Memory B cell (primary cell): ENCODE measurements around the gene RTN4.

ENCODE experiments used
- ATAC-seq: fragments of 150-1000 bp; cut with Tn5 transposase; 2 replicates; pipeline ENCODE4 v1.10.0; 2021; ENCODE audit warnings: low read depth, mild to moderate bottlenecking, moderate library complexity
- DNase-seq, 2 donors: peaks; one replicate each; pipeline ENCODE4 v3.0.0; 2022; ENCODE audit warnings: low spot score in 2 of 2
- H3K27ac Mint-ChIP-seq: one replicate; pipeline ENCODE4 v1.8.0; 2022; ENCODE audit warnings: mild to moderate bottlenecking, moderate library complexity, mixed read lengths
- H3K27me3 Mint-ChIP-seq: one replicate; pipeline ENCODE4 v1.8.0; 2022; ENCODE audit warnings: mixed read lengths
- H3K36me3 Mint-ChIP-seq: one replicate; pipeline ENCODE4 v1.8.0; 2022; ENCODE audit warnings: mild to moderate bottlenecking, mixed read lengths
- H3K4me1 Mint-ChIP-seq: one replicate; pipeline ENCODE4 v1.8.0; 2022; ENCODE audit warnings: mixed read lengths
- H3K4me3 Mint-ChIP-seq: one replicate; pipeline ENCODE4 v1.8.0; 2022; ENCODE audit warnings: mild to moderate bottlenecking, moderate library complexity, mixed read lengths
- H3K9me3 Mint-ChIP-seq: one replicate; pipeline ENCODE4 v1.8.0; 2022; ENCODE audit warnings: mixed read lengths

RTN4 gene

DNA sequence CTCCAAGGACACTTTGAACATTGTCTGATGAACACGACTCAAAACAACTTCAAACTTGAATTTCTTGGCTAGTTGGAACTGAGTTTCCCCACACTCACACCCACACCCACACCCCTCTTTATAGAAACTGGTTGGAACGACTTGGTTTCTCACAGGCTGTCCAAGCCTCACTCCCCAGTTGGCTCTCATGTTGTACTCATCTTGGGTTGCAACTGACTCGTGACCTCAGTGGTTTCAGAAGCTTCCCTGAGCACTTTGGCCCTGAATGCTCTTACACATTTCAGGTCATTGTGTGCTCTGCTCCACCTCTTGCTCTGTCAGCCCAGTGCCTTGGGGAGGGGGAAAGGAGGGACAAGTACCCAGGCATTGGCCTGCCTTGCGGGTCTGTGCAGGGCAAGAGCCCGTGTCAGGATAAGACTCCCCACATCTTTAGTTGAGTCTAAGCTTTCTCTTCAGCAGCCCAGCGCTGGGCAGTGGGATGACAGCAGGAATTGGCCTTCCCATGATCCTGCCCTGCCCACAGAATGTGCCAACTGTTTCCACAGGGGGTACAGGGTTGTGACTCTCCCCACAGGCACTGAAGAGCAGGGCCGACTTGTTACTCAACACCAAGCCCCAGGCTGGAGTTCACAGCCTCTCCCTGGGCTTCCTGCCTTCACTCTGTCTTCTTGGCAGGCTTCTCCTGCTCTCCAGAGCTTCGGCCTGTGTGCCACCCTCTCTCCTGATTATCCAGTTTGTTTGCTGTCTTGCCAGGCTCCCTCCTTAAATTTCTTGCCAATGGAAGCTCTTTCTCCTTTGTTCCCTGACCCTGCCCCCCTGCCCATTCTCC lies 104.6 kb downstream of the RTN4 start:
- H3K27me3 Mint-ChIP-seq: no peaks in the 10 kb centered on the region
- DNase-seq (no peak), ATAC-seq (no peak)
- H3K4me1 Mint-ChIP-seq: no peaks in the 10 kb centered on the region
- H3K9me3 Mint-ChIP-seq: no peaks in the 10 kb centered on the region
- no peak overlapping the region for H3K4me3 Mint-ChIP-seq
- H3K27ac Mint-ChIP-seq: no peak overlapping the region
- peaks cover 9% of the 10 kb centered on the region for H3K36me3 Mint-ChIP-seq

DNA sequence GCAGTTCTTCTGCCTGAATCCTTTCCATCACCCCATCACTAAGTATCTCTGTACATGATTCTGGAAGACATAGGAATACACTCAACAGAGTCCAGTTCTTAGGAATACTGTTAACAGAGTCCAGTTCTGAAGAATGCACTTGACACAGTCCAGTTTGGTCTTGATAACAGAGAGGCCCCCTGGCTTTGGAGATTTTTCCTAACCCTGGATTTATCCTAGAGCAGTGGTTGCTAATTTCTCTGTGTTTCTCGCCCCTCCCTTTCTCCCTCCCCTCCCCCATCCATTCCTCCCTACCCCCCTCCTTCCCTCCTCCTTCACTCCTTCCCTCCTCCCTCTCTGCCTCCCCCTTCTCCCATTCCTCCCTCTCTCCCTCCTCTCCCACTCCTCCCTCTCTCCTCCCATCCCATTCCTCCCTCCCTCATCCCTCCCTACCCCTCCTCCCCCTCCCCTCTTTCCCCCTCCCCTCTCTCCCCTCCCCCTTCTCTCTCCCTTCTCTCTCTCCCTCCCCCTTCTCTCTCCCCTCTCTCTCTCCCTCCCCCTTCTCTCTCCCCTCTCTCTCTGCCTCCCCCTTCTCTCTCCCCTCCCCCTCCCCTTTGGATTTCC lies 105.4 kb downstream of the RTN4 start:
- ATAC-seq (no peak), DNase-seq (no peak)
- H3K36me3 Mint-ChIP-seq: peaks cover 8% of the 10 kb centered on the region
- no peak overlapping the region for H3K27ac Mint-ChIP-seq
- H3K9me3 Mint-ChIP-seq: no peaks in the 10 kb centered on the region
- H3K4me3 Mint-ChIP-seq: no peak overlapping the region
- H3K4me1 Mint-ChIP-seq: no peaks in the 10 kb centered on the region
- no peaks in the 10 kb centered on the region for H3K27me3 Mint-ChIP-seq

DNA sequence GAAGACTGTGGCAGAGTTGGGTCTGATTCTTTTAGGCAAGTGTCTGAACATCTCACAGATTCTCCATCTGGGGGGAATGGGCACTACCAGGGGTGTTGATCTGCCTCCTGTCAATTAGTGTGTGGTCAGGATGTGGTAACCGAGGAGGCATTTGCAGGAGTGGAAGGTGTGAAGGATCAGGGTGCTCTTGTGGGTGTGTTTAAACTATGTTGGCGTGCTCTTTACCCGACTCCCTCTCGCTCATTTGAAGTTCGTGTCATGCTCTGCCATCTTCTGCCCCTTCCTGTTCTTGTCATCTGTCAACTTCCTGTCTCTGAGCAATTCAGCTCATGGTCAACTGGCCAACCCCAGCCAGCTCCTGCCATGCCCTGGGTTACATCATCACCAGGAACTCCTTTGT lies 107.9 kb downstream of the RTN4 start:
- H3K27me3 Mint-ChIP-seq: no peaks in the 10 kb centered on the region
- ATAC-seq (no peak), DNase-seq (no peak)
- peaks cover 8% of the 10 kb centered on the region for H3K36me3 Mint-ChIP-seq
- no peak overlapping the region for H3K4me3 Mint-ChIP-seq
- H3K4me1 Mint-ChIP-seq: no peaks in the 10 kb centered on the region
- H3K9me3 Mint-ChIP-seq: peaks cover 5% of the 10 kb centered on the region
- no peak overlapping the region for H3K27ac Mint-ChIP-seq

DNA sequence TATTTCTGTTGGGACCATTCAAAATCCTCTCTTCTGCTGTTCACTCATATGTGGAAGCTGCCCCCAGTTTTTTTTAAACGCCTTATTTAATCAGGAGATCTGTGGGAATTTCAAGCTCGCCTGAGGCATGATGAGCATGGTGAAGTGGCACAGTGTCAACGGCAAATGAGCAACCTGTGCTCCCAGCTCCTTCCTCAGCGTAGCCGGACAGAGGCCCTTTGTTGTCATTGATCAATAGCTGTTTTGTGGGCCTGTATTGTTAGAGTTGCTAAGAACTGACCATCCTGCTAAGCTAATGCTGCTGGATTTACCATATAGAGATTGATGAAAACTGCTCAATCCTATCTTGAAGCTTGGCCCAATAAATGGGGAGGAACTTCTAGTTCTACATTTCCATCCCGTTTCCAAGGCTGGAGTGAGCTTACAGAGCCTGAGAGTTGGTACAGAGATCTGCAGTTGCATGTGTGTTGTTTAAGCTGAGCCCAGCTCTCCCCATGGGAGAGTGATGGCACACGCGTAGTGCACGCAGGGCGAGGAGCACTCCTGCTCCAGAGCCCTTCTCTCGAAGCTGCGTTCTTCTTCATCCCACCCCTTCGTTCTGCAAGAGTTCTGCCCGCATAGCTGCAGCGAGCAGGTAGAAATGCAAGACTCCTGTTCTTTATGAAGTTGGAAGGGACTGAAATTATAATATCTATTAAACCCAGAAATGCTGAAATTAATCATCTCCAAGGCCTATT lies 108.8 kb downstream of the RTN4 start:
- ATAC-seq (no peak), DNase-seq (no peak)
- H3K27ac Mint-ChIP-seq: no peak overlapping the region
- no peaks in the 10 kb centered on the region for H3K27me3 Mint-ChIP-seq
- peaks cover 5% of the 10 kb centered on the region for H3K9me3 Mint-ChIP-seq
- H3K4me3 Mint-ChIP-seq: no peak overlapping the region
- H3K4me1 Mint-ChIP-seq: no peaks in the 10 kb centered on the region
- H3K36me3 Mint-ChIP-seq: peaks cover 7% of the 10 kb centered on the region

DNA sequence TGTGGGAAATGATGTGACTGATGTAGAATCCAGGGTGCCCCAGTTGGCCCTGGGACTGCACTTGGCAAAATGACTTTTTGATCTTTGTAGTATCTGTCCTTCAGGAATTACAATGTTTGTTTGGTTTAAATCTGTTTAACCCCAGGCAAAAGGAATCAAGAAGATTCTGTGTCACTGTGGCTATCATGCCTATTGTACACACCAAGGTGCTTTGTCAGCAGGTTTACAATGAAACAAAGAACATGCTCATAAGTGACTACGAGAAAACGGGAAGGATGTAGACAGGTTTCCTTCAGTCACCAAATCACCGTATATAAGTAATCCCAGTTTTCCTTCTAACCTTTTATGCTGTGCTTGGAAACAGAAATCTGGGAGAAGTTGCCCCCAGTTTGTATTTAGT lies 109.5 kb downstream of the RTN4 start:
- Mint-ChIP-seq H3K27ac (no peak overlapping the region), H3K4me3 (no peak overlapping the region), H3K4me1 (no peaks in the 10 kb centered on the region), H3K36me3 (peaks cover 7% of the 10 kb centered on the region), H3K27me3 (no peaks in the 10 kb centered on the region), H3K9me3 (peaks cover 5% of the 10 kb centered on the region)
- ATAC-seq (no peak), DNase-seq (no peak)

DNA sequence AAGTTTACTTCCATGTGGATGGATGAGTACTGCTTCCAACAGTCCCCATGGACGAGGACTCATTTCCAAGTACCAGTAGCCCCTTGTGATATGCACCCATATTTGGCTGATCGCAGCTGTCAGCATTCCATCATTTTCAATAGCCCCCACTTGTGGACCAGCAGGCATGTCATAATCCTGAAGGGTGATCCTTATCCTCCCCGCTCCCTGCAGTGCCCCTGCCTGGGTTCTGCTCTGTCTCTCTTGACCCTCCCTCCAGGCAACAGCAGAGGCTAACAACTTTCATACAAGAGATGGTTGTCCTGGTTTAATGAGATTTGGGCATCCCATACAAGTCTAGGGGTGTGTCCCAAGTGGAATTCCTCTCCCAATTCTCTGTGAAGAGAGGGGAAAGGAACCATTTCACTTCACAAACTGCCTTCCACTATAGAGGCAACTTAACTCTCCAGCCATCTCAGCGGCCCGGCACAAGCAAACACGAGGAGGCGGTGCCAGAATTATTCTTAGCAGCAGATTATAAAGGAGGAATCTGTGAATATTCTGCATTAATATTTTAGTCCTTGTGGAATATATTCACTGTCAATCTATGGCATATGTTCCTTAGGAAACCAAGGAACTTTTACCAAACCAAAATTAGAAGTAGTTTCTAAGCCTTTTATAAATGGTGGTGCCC lies 110.7 kb downstream of the RTN4 start:
- Mint-ChIP-seq H3K4me3 (no peak overlapping the region), H3K9me3 (peaks cover 5% of the 10 kb centered on the region), H3K4me1 (no peaks in the 10 kb centered on the region), H3K27ac (no peak overlapping the region), H3K36me3 (peaks cover 7% of the 10 kb centered on the region), H3K27me3 (no peaks in the 10 kb centered on the region)
- ATAC-seq: no peak
- DNase-seq: no peak

DNA sequence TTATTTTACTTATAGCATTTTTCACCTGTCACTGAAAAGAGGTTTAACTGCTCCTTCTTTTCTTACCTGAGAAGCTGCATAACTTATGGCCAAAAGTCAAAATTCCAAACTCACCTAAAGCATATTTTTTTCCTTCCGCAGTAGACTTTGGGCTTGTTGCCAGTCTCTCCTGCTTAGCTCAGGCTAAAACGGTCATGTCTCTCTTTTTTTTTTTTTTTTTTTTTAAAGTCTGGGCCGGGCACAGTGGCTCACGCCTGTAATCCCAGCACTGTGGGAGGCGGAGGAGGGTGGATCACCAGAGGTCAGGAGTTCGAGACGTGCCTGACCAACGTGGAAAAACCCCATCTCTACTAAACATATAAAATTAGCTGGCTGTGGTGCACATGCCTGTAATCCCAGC lies 113.5 kb downstream of the RTN4 start:
- no peak overlapping the region for H3K27ac Mint-ChIP-seq
- DNase-seq: no peak
- peaks cover 11% of the 10 kb centered on the region for H3K36me3 Mint-ChIP-seq
- H3K9me3 Mint-ChIP-seq: peaks cover 5% of the 10 kb centered on the region
- H3K4me1 Mint-ChIP-seq: no peaks in the 10 kb centered on the region
- H3K4me3 Mint-ChIP-seq: no peak overlapping the region
- no peak for ATAC-seq
- H3K27me3 Mint-ChIP-seq: no peaks in the 10 kb centered on the region

DNA sequence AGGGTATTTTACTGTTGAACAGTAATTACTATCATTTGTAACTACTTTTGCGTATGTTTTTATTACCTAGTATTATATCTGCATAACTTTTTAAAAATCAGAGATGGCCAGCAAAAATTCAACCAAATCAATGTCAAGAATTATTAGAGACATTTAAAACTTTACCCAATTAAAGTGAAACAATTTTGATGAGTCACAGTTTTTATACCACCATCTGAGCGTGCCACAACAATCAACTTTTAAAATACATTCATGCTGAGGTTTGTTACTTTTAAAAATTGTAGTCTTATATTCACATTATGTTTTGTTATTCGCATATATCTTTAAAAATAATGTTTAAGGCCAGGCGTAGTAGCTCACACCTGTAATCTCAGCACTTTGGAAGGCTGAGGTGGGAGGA lies 114.9 kb downstream of the RTN4 start:
- no peak overlapping the region for H3K27ac Mint-ChIP-seq
- peaks cover 5% of the 10 kb centered on the region for H3K9me3 Mint-ChIP-seq
- DNase-seq (no peak), ATAC-seq (no peak)
- H3K4me3 Mint-ChIP-seq: no peak overlapping the region
- H3K36me3 Mint-ChIP-seq: peaks cover 9% of the 10 kb centered on the region
- H3K27me3 Mint-ChIP-seq: no peaks in the 10 kb centered on the region
- no peaks in the 10 kb centered on the region for H3K4me1 Mint-ChIP-seq

DNA sequence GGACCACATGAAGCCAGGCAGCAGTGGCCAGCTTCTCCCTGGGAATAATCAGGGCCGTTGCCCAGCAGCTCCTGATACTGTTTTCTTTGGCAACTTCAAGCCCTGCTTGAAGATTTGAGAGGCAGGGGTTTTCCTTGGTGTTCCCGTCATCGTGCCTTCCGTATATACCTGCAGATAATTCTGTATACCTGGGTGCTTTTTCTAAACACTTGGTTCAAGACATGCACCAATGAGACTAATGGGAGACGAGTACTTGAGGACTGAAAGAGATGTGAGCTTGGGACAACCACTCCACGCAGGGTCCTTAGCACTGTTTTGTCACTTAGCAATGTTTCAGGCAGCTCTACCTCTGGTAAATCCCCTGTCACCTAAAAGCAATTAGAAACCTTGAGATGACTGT lies 118.8 kb downstream of the RTN4 start:
- no peak overlapping the region for H3K4me3 Mint-ChIP-seq
- H3K4me1 Mint-ChIP-seq: no peaks in the 10 kb centered on the region
- ATAC-seq (no peak), DNase-seq (no peak)
- no peaks in the 10 kb centered on the region for H3K9me3 Mint-ChIP-seq
- H3K27me3 Mint-ChIP-seq: no peaks in the 10 kb centered on the region
- H3K36me3 Mint-ChIP-seq: peaks cover 14% of the 10 kb centered on the region
- H3K27ac Mint-ChIP-seq: no peak overlapping the region

DNA sequence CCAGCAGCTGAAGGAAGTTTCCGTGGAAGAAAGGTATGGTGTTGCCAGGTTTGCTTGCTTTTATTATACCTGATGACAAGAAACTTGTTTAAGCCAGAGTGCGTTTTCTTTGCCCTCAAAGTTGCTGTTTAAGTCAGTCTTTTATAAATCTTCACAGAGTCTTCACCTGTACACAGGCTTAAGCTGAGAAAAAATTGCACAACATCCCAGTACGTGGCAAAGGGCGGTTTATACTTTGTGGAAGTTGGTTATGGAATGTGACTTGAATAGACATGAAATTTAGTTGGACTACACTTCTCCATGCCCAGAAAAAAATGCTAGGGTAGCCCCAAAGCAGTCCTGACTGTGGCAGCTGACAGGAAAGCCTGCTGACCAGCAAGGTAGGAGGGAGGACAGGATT lies 121.5 kb downstream of the RTN4 start:
- Mint-ChIP-seq H3K27me3 (no peaks in the 10 kb centered on the region), H3K36me3 (peaks cover 18% of the 10 kb centered on the region), H3K4me3 (no peak overlapping the region), H3K4me1 (no peaks in the 10 kb centered on the region), H3K9me3 (no peaks in the 10 kb centered on the region), H3K27ac (no peak overlapping the region)
- DNase-seq: no peak
- ATAC-seq: no peak

DNA sequence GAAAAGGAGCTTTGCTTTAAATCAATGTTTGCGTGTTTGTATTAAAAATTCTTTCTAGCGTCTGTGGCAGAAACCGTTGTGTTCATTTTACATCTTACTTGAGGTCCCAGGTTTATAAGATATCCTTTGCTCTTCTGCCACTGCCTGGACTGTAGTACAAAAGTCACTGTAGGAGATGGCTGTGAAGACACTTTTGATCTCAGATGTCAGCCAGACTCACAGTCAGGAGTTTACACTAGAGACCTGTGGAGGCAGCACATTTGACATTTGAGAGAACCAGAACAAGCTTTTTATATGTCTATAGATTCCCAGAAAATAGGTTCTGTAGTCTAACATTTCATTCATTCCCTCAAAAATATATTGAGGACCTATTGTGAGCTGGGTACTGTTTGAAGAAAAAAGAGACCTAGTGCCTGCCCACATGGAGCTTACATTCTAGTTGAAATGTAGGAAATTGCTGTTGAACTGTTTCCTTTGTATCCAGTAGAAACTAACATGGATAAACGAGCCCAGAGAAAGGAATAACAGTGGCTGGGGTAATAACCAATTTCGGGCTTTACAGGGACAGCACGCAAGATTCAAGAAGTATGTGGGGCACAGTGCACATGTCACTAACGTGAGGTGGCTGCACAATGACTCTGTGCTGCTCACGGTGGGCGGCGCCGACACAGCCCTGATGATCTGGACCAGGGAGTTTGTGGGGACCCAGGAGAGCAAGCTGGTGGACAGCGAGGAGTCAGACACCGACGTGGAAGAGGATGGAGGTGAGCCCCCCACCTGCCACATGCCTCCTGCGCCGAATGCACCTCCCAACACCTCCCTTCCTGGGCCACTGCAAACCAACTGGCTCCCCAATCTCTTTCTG lies 122.3 kb downstream of the RTN4 start:
- H3K4me1 Mint-ChIP-seq: no peaks in the 10 kb centered on the region
- DNase-seq (no peak), ATAC-seq (no peak)
- H3K4me3 Mint-ChIP-seq: no peak overlapping the region
- peaks cover 18% of the 10 kb centered on the region for H3K36me3 Mint-ChIP-seq
- no peaks in the 10 kb centered on the region for H3K27me3 Mint-ChIP-seq
- H3K27ac Mint-ChIP-seq: no peak overlapping the region
- H3K9me3 Mint-ChIP-seq: no peaks in the 10 kb centered on the region

DNA sequence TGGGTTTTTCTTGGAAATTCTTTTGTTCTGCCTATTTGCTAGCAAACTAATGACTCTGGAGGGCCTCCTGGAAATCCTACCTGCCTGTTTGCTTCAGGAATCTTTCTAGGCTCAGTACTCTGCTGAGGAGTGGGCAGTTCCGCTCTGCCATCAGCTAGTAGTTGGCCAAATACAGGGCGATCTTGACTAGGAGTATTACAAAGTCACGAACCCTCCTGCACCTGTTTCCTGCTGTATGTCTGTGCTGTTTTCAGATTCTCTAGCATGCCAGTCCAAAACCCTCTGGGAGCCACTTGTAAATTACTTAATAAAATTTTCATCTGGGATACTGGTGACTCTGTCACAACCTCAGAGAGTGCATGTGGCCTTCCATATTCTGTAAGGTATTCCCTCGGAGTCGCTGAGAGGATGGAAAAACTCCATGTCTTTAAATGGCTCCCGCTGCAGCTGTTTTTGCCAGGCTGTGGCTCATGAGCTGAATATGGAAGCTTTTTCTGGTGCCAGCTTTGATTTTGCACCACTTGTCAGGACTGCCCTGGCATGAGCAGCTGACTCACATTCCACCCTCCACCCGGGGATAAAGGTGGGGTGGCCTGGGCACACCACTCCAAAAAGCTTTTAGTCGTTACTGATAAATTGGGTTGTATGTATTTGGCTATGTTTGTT lies 123.0 kb downstream of the RTN4 start:
- Mint-ChIP-seq H3K4me1 (no peaks in the 10 kb centered on the region), H3K4me3 (no peak overlapping the region), H3K36me3 (peaks cover 18% of the 10 kb centered on the region), H3K9me3 (no peaks in the 10 kb centered on the region), H3K27me3 (no peaks in the 10 kb centered on the region), H3K27ac (no peak overlapping the region)
- no peak for DNase-seq
- ATAC-seq: no peak

DNA sequence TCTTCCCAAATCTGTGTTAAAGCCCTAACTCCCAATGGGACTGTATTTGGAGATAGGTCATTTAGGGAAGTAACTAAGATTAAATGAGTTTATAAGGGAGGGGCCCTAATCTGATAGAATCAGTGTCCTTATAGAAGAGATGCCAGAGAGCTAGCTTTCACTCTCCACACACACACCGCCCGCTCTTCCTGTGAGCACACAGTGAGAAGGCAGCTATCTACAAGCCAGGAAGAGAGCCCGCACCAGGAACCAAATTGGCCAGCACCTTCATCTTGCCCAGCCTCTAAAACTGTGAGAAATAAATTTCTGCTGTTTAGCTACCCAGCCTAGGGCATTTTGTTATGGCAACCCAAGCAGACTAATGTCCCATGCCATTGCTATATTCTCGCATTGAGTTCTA lies 125.2 kb downstream of the RTN4 start:
- DNase-seq (no peak), ATAC-seq (no peak)
- Mint-ChIP-seq H3K9me3 (peaks cover 3% of the 10 kb centered on the region), H3K27ac (no peak overlapping the region), H3K4me3 (no peak overlapping the region), H3K27me3 (no peaks in the 10 kb centered on the region), H3K4me1 (no peaks in the 10 kb centered on the region), H3K36me3 (peaks cover 26% of the 10 kb centered on the region)
